Activated CD4-positive, alpha-beta T cell treated with anti-CD3 and anti-CD28 coated beads, Interleukin-2, amount 50 U/mL, for 1 hour (primary cell): ENCODE data around the gene TIMM9.
"Not testable (repeated sequence)": the region's sequence is repeated elsewhere in the genome, so short reads cannot be mapped to it uniquely, and the experiment has no call there.

ENCODE experiments used
- DNase-seq: peaks from one replicate; pipeline ENCODE4 v3.0.0-alpha.2; 2020

Gene TIMM9

GRCh38 chr14:58397156-58397555, 30.2 kb downstream of the TIMM9 start:
- no peak for DNase-seq

GRCh38 chr14:58395812-58396788, 31.2 kb downstream of the TIMM9 start, which contains the start of gene TOMM20L:
TSS of gene TOMM20L (plus strand) at chr14:58395930. CDS start at chr14:58395958, 28 bp downstream.
- peak; percentile 68 for DNase-seq

DNA sequence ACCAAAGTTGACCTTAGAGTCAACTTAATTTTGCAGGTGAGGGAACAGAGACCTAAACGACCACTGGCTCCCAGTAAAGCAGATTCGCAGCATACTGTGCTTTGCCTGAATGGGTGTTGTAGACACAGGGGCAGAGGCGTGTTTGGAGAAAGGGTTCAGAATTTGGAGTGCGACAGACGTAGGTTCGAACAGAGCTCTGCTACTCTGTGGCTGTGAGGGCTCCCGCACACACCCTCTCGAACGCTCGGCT, 31.8 kb downstream of the TIMM9 start:
- no peak for DNase-seq

GRCh38 chr14:58390830-58391229, 36.5 kb downstream of the TIMM9 start:
- no peak for DNase-seq

DNA sequence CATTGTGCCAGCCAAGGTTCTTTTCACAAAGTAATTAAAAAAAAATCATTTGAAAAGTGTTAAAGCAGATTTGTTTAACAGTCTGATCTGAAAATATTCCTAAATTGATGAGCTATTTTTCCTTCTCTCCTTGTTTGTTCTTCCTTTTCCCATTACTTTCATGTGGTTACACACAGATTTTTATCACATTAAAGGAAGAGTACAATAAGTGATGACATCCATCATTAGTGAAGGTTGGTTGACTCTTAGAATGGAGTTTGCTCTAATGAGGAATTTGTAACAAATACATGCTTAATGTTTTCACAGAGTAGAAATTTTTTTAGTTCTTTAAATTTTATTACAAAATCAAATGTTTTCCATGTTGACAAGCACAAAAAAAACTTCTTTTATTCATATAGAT, 50.5 kb downstream of the TIMM9 start:
- DNase-seq, result no peak

GRCh38 chr14:58368956-58369355, 58.4 kb downstream of the TIMM9 start:
- DNase-seq, result no peak

GRCh38 chr14:58367296-58367695, 60.0 kb downstream of the TIMM9 start:
- DNase-seq, result no peak

DNA sequence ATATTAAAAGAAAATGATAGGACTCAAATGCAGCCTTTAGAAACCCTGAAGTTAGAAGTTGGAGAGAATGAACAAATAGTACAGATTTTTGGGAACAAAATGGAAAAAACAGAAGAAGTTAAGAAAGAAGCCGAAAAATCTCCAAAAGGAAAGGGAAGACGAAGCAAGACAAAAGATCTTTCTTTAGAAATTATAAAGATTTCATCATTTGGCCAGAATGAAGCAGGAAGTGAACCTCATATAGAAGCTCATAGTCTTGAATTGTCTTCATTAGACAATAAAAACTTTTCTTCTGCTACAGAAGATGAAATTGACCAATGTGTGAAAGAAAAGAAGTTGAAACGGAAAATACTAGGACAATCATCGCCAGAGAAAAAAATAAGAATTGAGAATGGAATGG, 63.0 kb downstream of the TIMM9 start:
- DNase-seq, result no peak

DNA sequence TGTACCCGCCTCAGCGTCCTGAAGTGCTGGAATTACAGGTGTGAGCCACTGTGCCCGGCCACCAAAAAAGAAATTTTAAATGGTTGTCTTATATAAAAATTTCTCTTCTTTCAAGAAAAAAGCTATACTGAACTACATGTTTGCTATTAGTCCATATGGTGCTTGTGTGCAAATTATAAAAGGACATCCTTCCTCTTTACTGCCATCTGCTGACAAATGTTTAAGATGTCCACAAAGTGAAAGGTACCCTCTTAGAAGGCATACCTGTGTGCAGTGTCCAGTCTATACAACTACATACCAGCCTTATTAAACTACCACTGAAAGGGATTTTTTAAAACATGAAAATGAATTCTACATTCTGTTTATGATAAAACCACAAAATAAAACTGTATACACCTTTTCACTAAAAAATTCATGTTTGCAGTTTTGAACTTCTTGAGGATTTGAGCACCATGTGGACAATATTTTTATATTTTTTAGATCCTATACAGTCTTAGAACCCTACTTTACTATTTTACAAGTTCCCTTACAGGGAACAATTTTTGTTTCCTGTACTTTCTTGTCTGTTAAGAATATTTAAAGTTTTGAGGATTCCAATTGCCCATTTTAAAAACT, 64.4 kb downstream of the TIMM9 start:
- no peak for DNase-seq

DNA sequence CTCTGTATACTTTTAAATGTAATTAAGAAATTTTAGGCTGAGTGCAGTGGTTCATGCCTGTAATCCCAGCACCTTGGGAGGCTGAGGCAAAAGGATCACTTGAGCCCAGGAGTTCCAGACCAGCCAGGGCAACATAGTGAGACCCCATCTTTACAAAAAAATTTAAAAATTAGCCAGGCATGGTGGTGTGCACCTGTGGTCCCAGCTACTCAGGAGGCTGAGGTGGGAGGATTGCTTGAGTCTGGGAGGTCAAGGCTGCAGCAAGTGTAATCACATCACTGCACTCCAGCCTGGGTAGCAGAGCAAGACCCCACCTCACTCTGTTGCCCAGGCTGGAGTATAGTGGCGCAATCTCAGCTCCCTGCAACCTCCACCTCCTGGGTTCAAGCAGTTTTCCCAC, 65.1 kb downstream of the TIMM9 start:
- DNase-seq, result not testable (repeated sequence)
